Astrocyte (in vitro differentiated cells and primary cell): Measurements from ENCODE around the gene GDI2. TPM values are rescaled to one million over a fixed set of nuclear protein-coding genes. Genes with fewer than 3 reads are reported as not detected.

Source experiments
- DNase-seq: peaks from one replicate; pipeline ENCODE4 v3.0.0-alpha.2; 2010; ENCODE audit warnings: low read depth
- FAIRE-seq: peaks from 2 replicates; lab custom pipeline; 2011; peaks lifted over from hg19 to GRCh38; lab: Jason Lieb, UNC
- H2AFZ ChIP-seq: 2 replicates; pipeline ENCODE4 v1.6.0; 2012; ENCODE audit warnings: low read depth, low read length, inconsistent platforms
- H3K27ac ChIP-seq: 2 replicates; pipeline ENCODE4 v1.5.1; 2011; ENCODE audit warnings: low read depth, low read length, inconsistent platforms
- H3K27me3 ChIP-seq: 2 replicates; pipeline ENCODE4 v1.6.0; 2011; ENCODE audit warnings: low read length, inconsistent platforms; ENCODE audit not compliant: insufficient read depth
- H3K36me3 ChIP-seq: 2 replicates; pipeline ENCODE4 v1.5.1; 2011; ENCODE audit warnings: low read length, inconsistent platforms; ENCODE audit not compliant: insufficient read depth
- H3K4me1 ChIP-seq: 2 replicates; pipeline ENCODE4 v1.5.1; 2011; ENCODE audit warnings: low read length, inconsistent platforms; ENCODE audit not compliant: insufficient read depth
- H3K4me2 ChIP-seq: 2 replicates; pipeline ENCODE4 v1.6.0; 2012; ENCODE audit warnings: low read length, inconsistent platforms
- H3K4me3 ChIP-seq: 2 replicates; pipeline ENCODE4 v1.5.1; 2011; ENCODE audit warnings: low read depth, mild to moderate bottlenecking, low read length, inconsistent platforms; ENCODE audit not compliant: insufficient read depth
- H3K79me2 ChIP-seq: 2 replicates; pipeline ENCODE4 v1.6.0; 2012; ENCODE audit warnings: mild to moderate bottlenecking, low read length, inconsistent platforms; ENCODE audit not compliant: insufficient read depth
- H3K9ac ChIP-seq: 2 replicates; pipeline ENCODE4 v1.6.0; 2012; ENCODE audit warnings: mild to moderate bottlenecking, low read length, inconsistent platforms
- H3K9me3 ChIP-seq: 2 replicates; pipeline ENCODE4 v1.5.1; 2012; ENCODE audit warnings: low read depth, mild to moderate bottlenecking, low read length, inconsistent platforms; ENCODE audit not compliant: insufficient read depth
- H4K20me1 ChIP-seq: 2 replicates; pipeline ENCODE4 v1.6.0; 2012; ENCODE audit warnings: low read length, inconsistent platforms; ENCODE audit not compliant: insufficient read depth
- H3K27ac Mint-ChIP-seq: one replicate; pipeline ENCODE4 v1.8.0; 2021; ENCODE audit warnings: mild to moderate bottlenecking, mixed read lengths; ENCODE audit not compliant: unreplicated experiment
- H3K27me3 Mint-ChIP-seq: one replicate; pipeline ENCODE4 v1.8.0; 2021; ENCODE audit warnings: low read depth, mixed read lengths; ENCODE audit not compliant: unreplicated experiment
- H3K36me3 Mint-ChIP-seq: one replicate; pipeline ENCODE4 v1.8.0; 2021; ENCODE audit warnings: low read depth, mixed read lengths; ENCODE audit not compliant: unreplicated experiment
- H3K4me1 Mint-ChIP-seq: one replicate; pipeline ENCODE4 v1.8.0; 2021; ENCODE audit warnings: low read depth, mixed read lengths; ENCODE audit not compliant: unreplicated experiment
- H3K4me3 Mint-ChIP-seq: one replicate; pipeline ENCODE4 v1.8.0; 2021; ENCODE audit warnings: mild to moderate bottlenecking, moderate library complexity, mixed read lengths; ENCODE audit not compliant: unreplicated experiment
- H3K9me3 Mint-ChIP-seq: one replicate; pipeline ENCODE4 v1.8.0; 2021; ENCODE audit warnings: mild to moderate bottlenecking, mixed read lengths; ENCODE audit not compliant: unreplicated experiment
- CTCF ChIP-seq: IDR thresholded peaks from 2 replicates; pipeline ENCODE4 v1.5.1; 2011; ENCODE audit warnings: low read depth, mild to moderate bottlenecking, inconsistent platforms, low read length, moderate library complexity; ENCODE audit not compliant: insufficient read depth
- EZH2 ChIP-seq: IDR thresholded peaks from 2 replicates; pipeline ENCODE4 v1.6.1; 2012; ENCODE audit warnings: mild to moderate bottlenecking, low read length, inconsistent platforms; ENCODE audit not compliant: insufficient read depth
- total RNA-seq: library from RNA; stranded (reverse); gene quantifications from 2 replicates; pipeline ENCODE4 v1.2.1, GENCODE V29; 2021

The GDI2 gene
- total RNA-seq, 1 donor from 2014 or later, result 280 TPM

GRCh38 chr10:5732141-5732540 is 81.1 kb downstream of the GDI2 start:
- H3K4me3 Mint-ChIP-seq, result no peak overlapping the region
- H3K36me3 ChIP-seq, result peaks cover 28% of the 10 kb centered on the region
- H3K27me3 ChIP-seq, result no peaks in the 10 kb centered on the region
- no peaks in the 10 kb centered on the region for H3K4me1 ChIP-seq
- H3K27ac Mint-ChIP-seq, result no peak overlapping the region
- H3K9me3 Mint-ChIP-seq, result no peaks in the 10 kb centered on the region
- no peak overlapping the region for H3K4me2 ChIP-seq
- no peak overlapping the region for H3K27ac ChIP-seq
- TF ChIP-seq EZH2 (no peak), CTCF (no peak)
- FAIRE-seq (no peak), DNase-seq (no peak)
- no peak overlapping the region for H2AFZ ChIP-seq
- no peak overlapping the region for H3K9ac ChIP-seq
- no peaks in the 10 kb centered on the region for H3K9me3 ChIP-seq
- H3K4me3 ChIP-seq, result no peak overlapping the region
- H4K20me1 ChIP-seq, result peaks cover 10% of the 10 kb centered on the region
- H3K79me2 ChIP-seq, result peaks cover 8% of the 10 kb centered on the region
- H3K27me3 Mint-ChIP-seq, result no peaks in the 10 kb centered on the region
- H3K4me1 Mint-ChIP-seq, result no peaks in the 10 kb centered on the region
- H3K36me3 Mint-ChIP-seq, result peaks cover 11% of the 10 kb centered on the region

GRCh38 chr10:5731559-5731958 is 81.7 kb downstream of the GDI2 start:
- H3K27me3 ChIP-seq, result no peaks in the 10 kb centered on the region
- no peaks in the 10 kb centered on the region for H3K4me1 Mint-ChIP-seq
- peaks cover 10% of the 10 kb centered on the region for H4K20me1 ChIP-seq
- no peak overlapping the region for H3K4me3 Mint-ChIP-seq
- no peaks in the 10 kb centered on the region for H3K4me1 ChIP-seq
- H3K27ac ChIP-seq, result no peak overlapping the region
- no peak overlapping the region for H3K27ac Mint-ChIP-seq
- DNase-seq (no peak), FAIRE-seq (no peak)
- H3K9ac ChIP-seq, result no peak overlapping the region
- no peak overlapping the region for H3K4me3 ChIP-seq
- no peak overlapping the region for H3K4me2 ChIP-seq
- H2AFZ ChIP-seq, result no peak overlapping the region
- H3K36me3 ChIP-seq, result peaks cover 33% of the 10 kb centered on the region
- H3K79me2 ChIP-seq, result peaks cover 8% of the 10 kb centered on the region
- peaks cover 13% of the 10 kb centered on the region for H3K36me3 Mint-ChIP-seq
- no peak for TF ChIP-seq CTCF
- no peak for TF ChIP-seq EZH2
- no peaks in the 10 kb centered on the region for H3K9me3 Mint-ChIP-seq
- no peaks in the 10 kb centered on the region for H3K9me3 ChIP-seq
- H3K27me3 Mint-ChIP-seq, result no peaks in the 10 kb centered on the region

GRCh38 chr10:5730766-5731165 is 82.5 kb downstream of the GDI2 start:
- Histone ChIP-seq H3K36me3 (peaks cover 31% of the 10 kb centered on the region), H3K4me3 (no peak overlapping the region), H3K4me2 (no peak overlapping the region), H3K9ac (no peak overlapping the region), H3K27ac (no peak overlapping the region), H4K20me1 (peaks cover 10% of the 10 kb centered on the region), H3K79me2 (peaks cover 8% of the 10 kb centered on the region), H3K4me1 (no peaks in the 10 kb centered on the region), H2AFZ (no peak overlapping the region), H3K27me3 (no peaks in the 10 kb centered on the region), H3K9me3 (no peaks in the 10 kb centered on the region)
- peaks cover 13% of the 10 kb centered on the region for H3K36me3 Mint-ChIP-seq
- H3K4me3 Mint-ChIP-seq, result no peak overlapping the region
- H3K27me3 Mint-ChIP-seq, result no peaks in the 10 kb centered on the region
- DNase-seq (no peak), FAIRE-seq (no peak)
- no peaks in the 10 kb centered on the region for H3K9me3 Mint-ChIP-seq
- H3K4me1 Mint-ChIP-seq, result no peaks in the 10 kb centered on the region
- TF ChIP-seq EZH2 (no peak), CTCF (no peak)
- H3K27ac Mint-ChIP-seq, result no peak overlapping the region
